Measurements from ENCODE around the gene TOMT. TPM values are rescaled to one million over a fixed set of nuclear protein-coding genes. Genes with fewer than 3 reads are reported as not detected.

The TOMT gene
- polyA plus RNA-seq, 1 donor from 2014 or later: 0.76 TPM

GRCh38 chr11:72146625-72147024 is 40.9 kb downstream of the TOMT start:
- no peak overlapping the region for H3K27ac ChIP-seq (ENCODE audit: low read length)
- H2AFZ ChIP-seq (ENCODE audit: low read depth, low read length): no peak overlapping the region
- no peaks in the 10 kb centered on the region for H3K79me2 ChIP-seq (replicated peaks; ENCODE audit: insufficient read depth, low read length)
- no peak overlapping the region for H3K9ac ChIP-seq (ENCODE audit: low read length)
- H3K4me3 ChIP-seq (ENCODE audit: low read length): no peak overlapping the region
- no peak overlapping the region for H3K4me2 ChIP-seq (ENCODE audit: low read length)
- no peaks in the 10 kb centered on the region for H3K9me3 ChIP-seq (ENCODE audit: low read length)
- TF ChIP-seq TAF1 (IDR thresholded peaks at IDR 0.05; ENCODE audit: low read depth): no peak
- no peak for TF ChIP-seq RAD21 (conservative IDR thresholded peaks at IDR 0.05)
- no peak for TF ChIP-seq EZH2 (IDR thresholded peaks at IDR 0.05; ENCODE audit: borderline replicate concordance, insufficient read depth, low read length, poor library complexity, severe bottlenecking)
- no peak for TF ChIP-seq MXI1 (conservative IDR thresholded peaks at IDR 0.05; ENCODE audit: poor library complexity, severe bottlenecking)
- no peak for TF ChIP-seq EP300 (conservative IDR thresholded peaks at IDR 0.05; ENCODE audit: poor library complexity, severe bottlenecking)
- TF ChIP-seq SMC3 (conservative IDR thresholded peaks at IDR 0.05; ENCODE audit: poor library complexity): no peak
- no peak for TF ChIP-seq REST (IDR thresholded peaks at IDR 0.05; ENCODE audit: borderline replicate concordance)
- TF ChIP-seq POLR2AphosphoS5 (IDR thresholded peaks at IDR 0.05): no peak
- TF ChIP-seq CTCF (IDR thresholded peaks at IDR 0.05; ENCODE audit: poor library complexity, severe bottlenecking): no peak
- no peaks in the 10 kb centered on the region for H3F3A ChIP-seq (ENCODE audit: insufficient read depth, low read length, poor library complexity, severe bottlenecking)
- H3K27me3 ChIP-seq (ENCODE audit: insufficient read depth, low read depth, low read length): no peaks in the 10 kb centered on the region
- no peaks in the 10 kb centered on the region for H3K9me2 ChIP-seq (ENCODE audit: insufficient read depth, low read length)
- H3K36me3 ChIP-seq (ENCODE audit: insufficient read depth, low read length): no peaks in the 10 kb centered on the region
- H4K20me1 ChIP-seq (ENCODE audit: insufficient read depth): no peaks in the 10 kb centered on the region

GRCh38 chr11:72150882-72151281 is 45.2 kb downstream of the TOMT start:
- Histone ChIP-seq H3K9ac (ENCODE audit: low read length) (no peak overlapping the region), H3K4me3 (ENCODE audit: low read length) (no peak overlapping the region)

More at GRCh38 chr11:72150882-72151281, 45.2 kb downstream of the TOMT start:
- Histone ChIP-seq H3K9me2 (ENCODE audit: insufficient read depth, low read length) (no peaks in the 10 kb centered on the region), H2AFZ (ENCODE audit: low read depth, low read length) (no peak overlapping the region), H3F3A (ENCODE audit: insufficient read depth, low read length, poor library complexity, severe bottlenecking) (no peaks in the 10 kb centered on the region), H3K27ac (ENCODE audit: low read length) (no peak overlapping the region), H3K4me2 (ENCODE audit: low read length) (no peak overlapping the region), H3K27me3 (ENCODE audit: insufficient read depth, low read depth, low read length) (no peaks in the 10 kb centered on the region), H4K20me1 (ENCODE audit: insufficient read depth) (no peaks in the 10 kb centered on the region), H3K9me3 (ENCODE audit: low read length) (no peaks in the 10 kb centered on the region), H3K79me2 (replicated peaks; ENCODE audit: insufficient read depth, low read length) (no peaks in the 10 kb centered on the region), H3K36me3 (ENCODE audit: insufficient read depth, low read length) (no peaks in the 10 kb centered on the region)
- TF ChIP-seq EP300 (conservative IDR thresholded peaks at IDR 0.05; ENCODE audit: poor library complexity, severe bottlenecking) (no peak), POLR2AphosphoS5 (IDR thresholded peaks at IDR 0.05) (no peak), TAF1 (IDR thresholded peaks at IDR 0.05; ENCODE audit: low read depth) (no peak), SMC3 (conservative IDR thresholded peaks at IDR 0.05; ENCODE audit: poor library complexity) (no peak), MXI1 (conservative IDR thresholded peaks at IDR 0.05; ENCODE audit: poor library complexity, severe bottlenecking) (no peak), CTCF (IDR thresholded peaks at IDR 0.05; ENCODE audit: poor library complexity, severe bottlenecking) (no peak), REST (IDR thresholded peaks at IDR 0.05; ENCODE audit: borderline replicate concordance) (no peak), RAD21 (conservative IDR thresholded peaks at IDR 0.05) (no peak), EZH2 (IDR thresholded peaks at IDR 0.05; ENCODE audit: borderline replicate concordance, insufficient read depth, low read length, poor library complexity, severe bottlenecking) (no peak)

All from neural cell (in vitro differentiated cells).